Skeletal muscle satellite cell (primary cell): ENCODE results near the gene MAP3K14.

Source experiments
- H3K27me3 ChIP-seq: 2 replicates; pipeline ENCODE4 v1.7.0; 2013; ENCODE audit warnings: low read length; ENCODE audit not compliant: control insufficient read depth, insufficient read depth
- H3K36me3 ChIP-seq: 2 replicates; pipeline ENCODE4 v1.7.0; 2013; ENCODE audit warnings: mild to moderate bottlenecking, control low read depth, low read length; ENCODE audit not compliant: insufficient read depth
- H3K4me1 ChIP-seq: 2 replicates; pipeline ENCODE4 v1.7.0; 2013; ENCODE audit warnings: low read length; ENCODE audit not compliant: control insufficient read depth, insufficient read depth
- H3K4me2 ChIP-seq: 2 replicates; pipeline ENCODE4 v1.7.0; 2013; ENCODE audit warnings: mild to moderate bottlenecking, low read length
- H3K4me3 ChIP-seq: 2 replicates; pipeline ENCODE4 v1.7.0; 2013; ENCODE audit warnings: low read length
- H3K9ac ChIP-seq: 2 replicates; pipeline ENCODE4 v1.7.0; 2013; ENCODE audit warnings: mild to moderate bottlenecking, low read depth, low read length, moderate library complexity
- H3K9me3 ChIP-seq: replicated peaks from 2 replicates; pipeline ENCODE4 v1.7.0; 2013; ENCODE audit warnings: mild to moderate bottlenecking, control low read depth, low read length

MAP3K14 gene

DNA sequence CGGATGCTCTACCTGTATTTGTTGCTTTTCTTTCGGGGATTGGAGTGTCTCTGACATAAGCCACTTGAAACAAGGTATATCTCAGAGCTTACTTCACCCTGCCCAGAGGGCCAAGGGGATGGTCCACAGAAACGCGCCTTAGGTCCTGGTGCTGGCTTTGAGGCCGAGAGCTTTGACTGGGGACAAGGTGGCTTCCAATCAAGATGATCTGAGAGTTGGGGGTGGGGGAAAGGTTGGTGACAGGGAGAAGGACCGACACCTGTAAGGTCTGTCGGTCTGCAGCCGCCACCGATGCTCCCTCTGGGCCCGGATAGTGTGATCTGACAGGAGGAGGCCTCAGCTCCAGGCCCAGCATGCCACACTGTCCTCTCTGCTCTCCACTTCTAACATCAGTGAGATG is 33.1 kb downstream of the MAP3K14 start:
- Histone ChIP-seq H3K9me3 (no peaks in the 10 kb centered on the region), H3K4me1 (peaks cover 31% of the 10 kb centered on the region), H3K36me3 (peaks cover 76% of the 10 kb centered on the region), H3K27me3 (no peaks in the 10 kb centered on the region), H3K4me2 (no peak overlapping the region), H3K4me3 (no peak overlapping the region), H3K9ac (peak overlapping the region; percentile 41)

- peaks cover 70% of the 10 kb centered on the region for H3K36me3 ChIP-seq
- peak overlapping the region; percentile 41 for H3K9ac ChIP-seq
- H3K4me1 ChIP-seq, result peaks cover 37% of the 10 kb centered on the region
- no peaks in the 10 kb centered on the region for H3K9me3 ChIP-seq
- no peaks in the 10 kb centered on the region for H3K27me3 ChIP-seq
- H3K4me2 ChIP-seq, result peak overlapping the region; percentile 16
- H3K4me3 ChIP-seq, result no peak overlapping the region
Measured at GRCh38 chr17:45282683-45283644, 33.9 kb downstream of the MAP3K14 start.

GRCh38 chr17:45279898-45280297 is 36.9 kb downstream of the MAP3K14 start:
- H3K4me1 ChIP-seq, result peaks cover 54% of the 10 kb centered on the region
- H3K9ac ChIP-seq, result no peak overlapping the region
- H3K27me3 ChIP-seq, result no peaks in the 10 kb centered on the region
- no peaks in the 10 kb centered on the region for H3K9me3 ChIP-seq
- no peak overlapping the region for H3K4me3 ChIP-seq
- no peak overlapping the region for H3K4me2 ChIP-seq
- peaks cover 50% of the 10 kb centered on the region for H3K36me3 ChIP-seq

GRCh38 chr17:45277992-45278391 is 38.8 kb downstream of the MAP3K14 start:
- Histone ChIP-seq H3K4me3 (no peak overlapping the region), H3K9ac (peak overlapping the region; percentile 8), H3K9me3 (no peaks in the 10 kb centered on the region), H3K4me1 (peaks cover 53% of the 10 kb centered on the region), H3K27me3 (no peaks in the 10 kb centered on the region), H3K36me3 (peaks cover 47% of the 10 kb centered on the region), H3K4me2 (peak overlapping the region; percentile 28)

- H3K9me3 ChIP-seq, result no peaks in the 10 kb centered on the region
- peaks cover 48% of the 10 kb centered on the region for H3K36me3 ChIP-seq
- H3K4me1 ChIP-seq, result peaks cover 48% of the 10 kb centered on the region
- no peaks in the 10 kb centered on the region for H3K27me3 ChIP-seq
- no peak overlapping the region for H3K4me3 ChIP-seq
- H3K4me2 ChIP-seq, result peak overlapping the region; percentile 0
- H3K9ac ChIP-seq, result peak overlapping the region; percentile 4
Measured at GRCh38 chr17:45277216-45277849, 39.5 kb downstream of the MAP3K14 start.

DNA sequence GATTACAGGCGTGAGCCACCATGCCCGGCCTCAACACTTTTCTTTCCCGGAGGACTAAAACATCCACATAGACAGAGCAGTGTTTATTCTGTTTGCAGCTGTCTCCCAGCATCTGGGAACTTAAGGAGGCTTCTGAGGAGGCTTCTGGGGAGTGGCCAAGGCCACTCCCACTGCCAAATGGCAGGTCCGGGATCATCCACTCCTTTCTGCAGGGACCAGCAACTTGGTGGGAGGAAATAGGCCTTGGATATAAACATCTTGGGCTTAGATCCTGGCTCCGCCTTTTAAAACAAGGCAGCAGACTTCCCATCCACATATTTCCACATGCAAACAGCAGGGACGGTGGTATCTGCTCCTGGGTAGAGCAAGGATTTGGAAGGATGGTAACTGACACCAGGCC is 40.8 kb downstream of the MAP3K14 start:
- H3K4me1 ChIP-seq, result peaks cover 48% of the 10 kb centered on the region
- H3K4me2 ChIP-seq, result no peak overlapping the region
- H3K27me3 ChIP-seq, result no peaks in the 10 kb centered on the region
- peaks cover 49% of the 10 kb centered on the region for H3K36me3 ChIP-seq
- H3K9me3 ChIP-seq, result no peaks in the 10 kb centered on the region
- H3K9ac ChIP-seq, result no peak overlapping the region
- no peak overlapping the region for H3K4me3 ChIP-seq

GRCh38 chr17:45274033-45274432 is 42.8 kb downstream of the MAP3K14 start:
- peaks cover 48% of the 10 kb centered on the region for H3K4me1 ChIP-seq
- no peaks in the 10 kb centered on the region for H3K9me3 ChIP-seq
- H3K4me3 ChIP-seq, result no peak overlapping the region
- H3K27me3 ChIP-seq, result no peaks in the 10 kb centered on the region
- no peak overlapping the region for H3K4me2 ChIP-seq
- peaks cover 60% of the 10 kb centered on the region for H3K36me3 ChIP-seq
- H3K9ac ChIP-seq, result peak overlapping the region; percentile 19

- peaks cover 62% of the 10 kb centered on the region for H3K36me3 ChIP-seq
- H3K4me1 ChIP-seq, result peaks cover 43% of the 10 kb centered on the region
- no peak overlapping the region for H3K4me3 ChIP-seq
- no peaks in the 10 kb centered on the region for H3K27me3 ChIP-seq
- no peak overlapping the region for H3K4me2 ChIP-seq
- H3K9me3 ChIP-seq, result no peaks in the 10 kb centered on the region
- H3K9ac ChIP-seq, result peak overlapping the region; percentile 19
Measured at GRCh38 chr17:45273551-45273957, 43.3 kb downstream of the MAP3K14 start.

DNA sequence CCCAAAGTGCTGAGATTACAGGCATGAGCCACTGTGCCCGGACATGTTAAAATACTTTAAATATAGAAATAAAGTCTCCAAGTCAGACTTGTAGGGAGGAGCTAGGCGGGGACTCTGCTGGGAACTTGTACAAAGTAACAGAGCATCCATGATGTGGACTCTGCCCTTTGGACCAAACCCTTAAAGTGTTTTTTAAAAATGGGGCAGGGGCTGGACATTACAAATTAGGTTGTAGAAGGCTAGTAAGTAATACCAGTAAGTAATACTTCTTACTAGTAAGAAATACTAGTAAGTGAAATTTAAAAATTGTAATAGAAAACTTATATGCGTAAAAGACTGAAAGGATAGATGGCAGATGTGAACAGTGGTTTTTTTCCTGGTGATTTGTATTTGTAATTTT is 45.2 kb downstream of the MAP3K14 start:
- Histone ChIP-seq H3K9ac (no peak overlapping the region), H3K9me3 (no peaks in the 10 kb centered on the region), H3K4me1 (peaks cover 39% of the 10 kb centered on the region), H3K4me3 (no peak overlapping the region), H3K27me3 (no peaks in the 10 kb centered on the region), H3K4me2 (no peak overlapping the region), H3K36me3 (peaks cover 76% of the 10 kb centered on the region)

GRCh38 chr17:45270828-45271418 is 45.9 kb downstream of the MAP3K14 start:
- Histone ChIP-seq H3K36me3 (peaks cover 82% of the 10 kb centered on the region), H3K4me1 (peaks cover 41% of the 10 kb centered on the region), H3K4me3 (no peak overlapping the region), H3K9me3 (no peaks in the 10 kb centered on the region), H3K4me2 (no peak overlapping the region), H3K27me3 (no peaks in the 10 kb centered on the region), H3K9ac (no peak overlapping the region)

DNA sequence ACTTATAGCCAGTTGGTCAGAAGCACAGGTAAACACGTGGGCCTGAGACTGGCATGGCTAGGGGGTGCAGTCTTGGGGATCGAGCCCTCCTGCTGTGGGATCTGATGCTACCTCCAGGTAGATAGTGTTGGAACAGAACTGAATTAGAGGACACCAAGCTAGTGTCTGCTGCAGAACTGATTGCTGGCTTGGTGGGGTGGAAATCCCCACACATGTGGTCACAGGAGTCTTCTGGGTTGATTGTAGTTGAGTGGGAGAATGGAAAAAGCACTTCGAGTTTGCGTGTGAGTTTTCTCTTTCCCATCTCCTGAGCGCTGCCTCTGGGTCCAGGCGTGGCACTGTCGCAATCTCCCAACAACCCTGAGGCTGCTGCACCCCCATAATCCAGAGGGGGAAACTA is 46.9 kb downstream of the MAP3K14 start:
- Histone ChIP-seq H3K4me3 (no peak overlapping the region), H3K9ac (no peak overlapping the region), H3K9me3 (no peaks in the 10 kb centered on the region), H3K4me1 (peaks cover 37% of the 10 kb centered on the region), H3K27me3 (no peaks in the 10 kb centered on the region), H3K36me3 (peaks cover 86% of the 10 kb centered on the region), H3K4me2 (no peak overlapping the region)
